ENCODE results near the gene ADARB2.

The ADARB2 gene

GRCh38 chr10:1287487-1287886 lies 449.8 kb downstream of the ADARB2 start:
- no peak for DNase-seq (ENCODE audit: low read depth)

- no peak for DNase-seq (ENCODE audit: low read depth)
These were observed 453.2 kb downstream of the ADARB2 start for GRCh38 chr10:1284076-1284475.

- DNase-seq (ENCODE audit: low read depth), result no peak
These were observed 455.9 kb downstream of the ADARB2 start for GRCh38 chr10:1281405-1281782.

- no peak for DNase-seq (ENCODE audit: low read depth)
These were observed 456.6 kb downstream of the ADARB2 start for GRCh38 chr10:1280466-1281404.

GRCh38 chr10:1278306-1278705 lies 459.0 kb downstream of the ADARB2 start:
- no peak for DNase-seq (ENCODE audit: low read depth)

- no peak for DNase-seq (ENCODE audit: low read depth)
These were observed 462.4 kb downstream of the ADARB2 start for GRCh38 chr10:1274701-1275544.

- DNase-seq (ENCODE audit: low read depth), result no peak
These were observed 463.1 kb downstream of the ADARB2 start for GRCh38 chr10:1274111-1274661.

- no peak for DNase-seq (ENCODE audit: low read depth)
These were observed 463.8 kb downstream of the ADARB2 start for GRCh38 chr10:1273372-1274105.

GRCh38 chr10:1272777-1273161 lies 464.6 kb downstream of the ADARB2 start:
- no peak for DNase-seq (ENCODE audit: low read depth)

GRCh38 chr10:1272079-1272776 lies 465.1 kb downstream of the ADARB2 start:
- DNase-seq (ENCODE audit: low read depth), result no peak

GRCh38 chr10:1270906-1271305 lies 466.4 kb downstream of the ADARB2 start:
- no peak for DNase-seq (ENCODE audit: low read depth)

GRCh38 chr10:1270490-1270889 lies 466.8 kb downstream of the ADARB2 start:
- DNase-seq (ENCODE audit: low read depth), result no peak

- no peak for DNase-seq (ENCODE audit: low read depth)
These were observed 468.5 kb downstream of the ADARB2 start for GRCh38 chr10:1268831-1269230.

- no peak for DNase-seq (ENCODE audit: low read depth)
These were observed 469.8 kb downstream of the ADARB2 start for GRCh38 chr10:1267568-1267967.

- DNase-seq (ENCODE audit: low read depth), result no peak
These were observed 470.2 kb downstream of the ADARB2 start for GRCh38 chr10:1267148-1267547.

GRCh38 chr10:1266033-1266802 lies 471.1 kb downstream of the ADARB2 start:
- DNase-seq (ENCODE audit: low read depth), result no peak

- no peak for DNase-seq (ENCODE audit: low read depth)
These were observed 473.3 kb downstream of the ADARB2 start for GRCh38 chr10:1264001-1264400.

- DNase-seq (ENCODE audit: low read depth), result no peak
These were observed 480.1 kb downstream of the ADARB2 start for GRCh38 chr10:1257274-1257673.

GRCh38 chr10:1256432-1256725 lies 480.9 kb downstream of the ADARB2 start:
- no peak for DNase-seq (ENCODE audit: low read depth)

- DNase-seq (ENCODE audit: low read depth), result no peak
These were observed 481.5 kb downstream of the ADARB2 start for GRCh38 chr10:1255600-1256431.

Measured in fibroblast of gingiva (primary cell).